NCI-H2029 treated with DMSO at 0.1 percent for 48 hours (cell line): ENCODE results near the gene PTTG1IP2.

Experiments used
- DNase-seq: peaks from one replicate; lab custom pipeline; 2025; lab: John Stamatoyannopoulos, UW

The PTTG1IP2 gene

GRCh38 chr7:90483251-90483650, 13.8 kb downstream of the PTTG1IP2 start:
- no peak for DNase-seq

DNA sequence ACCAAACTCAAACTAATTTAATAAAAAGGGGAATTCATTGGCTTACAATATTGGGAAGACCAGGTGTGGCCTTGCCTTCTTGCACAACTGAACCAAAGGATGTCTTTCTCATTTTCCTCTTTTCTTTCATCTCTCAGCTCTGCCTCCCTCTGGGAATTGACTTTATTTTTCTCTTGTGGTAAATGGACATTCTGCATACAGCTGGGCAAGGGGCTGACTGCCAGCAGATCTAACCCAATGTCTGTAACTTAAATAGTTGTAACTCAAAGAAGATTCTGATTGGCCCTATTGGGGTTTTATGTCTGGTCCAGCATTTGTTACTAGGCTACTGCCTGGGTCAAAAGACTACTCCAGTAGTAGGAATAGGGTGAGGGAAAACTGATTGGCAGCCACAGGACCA, 15.3 kb downstream of the PTTG1IP2 start:
- DNase-seq, result no peak

DNA sequence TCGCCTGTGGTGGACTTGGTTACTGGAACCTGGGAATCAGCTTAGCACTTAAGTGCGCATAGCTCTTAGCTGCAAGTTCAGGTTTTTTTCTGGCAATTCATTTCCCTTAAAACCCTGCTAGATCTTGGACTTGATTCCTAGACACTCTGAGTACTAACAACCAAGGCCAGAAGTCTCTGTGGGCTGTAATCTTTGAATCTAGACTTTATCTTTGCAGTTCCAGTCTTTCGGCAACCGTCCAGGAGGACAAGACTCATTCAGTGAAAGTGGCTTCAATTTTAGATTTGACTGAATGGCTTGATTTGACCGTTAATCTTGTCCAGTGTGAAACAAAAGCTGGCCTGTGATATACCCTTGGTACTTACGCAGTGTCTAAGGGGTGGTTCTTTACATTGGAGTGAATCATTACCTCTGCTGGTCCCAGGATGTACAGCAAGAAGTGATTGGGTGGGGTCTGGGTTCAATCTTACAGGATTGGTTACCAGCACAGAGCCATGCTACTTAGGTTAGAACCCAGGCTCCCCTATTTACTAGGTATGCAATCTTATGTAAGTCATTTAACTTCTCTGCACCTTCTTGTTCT, 16.4 kb downstream of the PTTG1IP2 start:
- no peak for DNase-seq

GRCh38 chr7:90487808-90488207, 18.4 kb downstream of the PTTG1IP2 start:
- DNase-seq, result no peak

GRCh38 chr7:90488220-90488619, 18.8 kb downstream of the PTTG1IP2 start:
- no peak for DNase-seq

DNA sequence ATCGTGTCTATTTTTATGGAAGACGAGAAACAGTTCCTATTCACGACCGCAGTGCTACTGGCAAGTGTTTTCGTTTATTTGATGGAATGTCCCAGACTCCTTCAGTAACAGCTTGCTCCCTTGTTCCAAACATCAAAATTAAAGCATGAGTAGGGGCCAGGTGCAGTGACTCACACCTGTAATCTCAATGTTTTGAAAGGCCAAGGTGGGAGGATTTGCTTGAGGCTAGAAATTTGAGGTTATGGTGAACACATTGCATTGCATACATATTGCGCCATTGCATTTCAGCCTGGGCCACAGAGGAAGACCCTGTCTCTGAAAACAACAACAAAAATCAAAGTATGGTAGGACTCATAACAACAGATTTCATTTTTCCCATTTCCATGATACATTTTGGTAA, 22.8 kb downstream of the PTTG1IP2 start:
- no peak for DNase-seq

DNA sequence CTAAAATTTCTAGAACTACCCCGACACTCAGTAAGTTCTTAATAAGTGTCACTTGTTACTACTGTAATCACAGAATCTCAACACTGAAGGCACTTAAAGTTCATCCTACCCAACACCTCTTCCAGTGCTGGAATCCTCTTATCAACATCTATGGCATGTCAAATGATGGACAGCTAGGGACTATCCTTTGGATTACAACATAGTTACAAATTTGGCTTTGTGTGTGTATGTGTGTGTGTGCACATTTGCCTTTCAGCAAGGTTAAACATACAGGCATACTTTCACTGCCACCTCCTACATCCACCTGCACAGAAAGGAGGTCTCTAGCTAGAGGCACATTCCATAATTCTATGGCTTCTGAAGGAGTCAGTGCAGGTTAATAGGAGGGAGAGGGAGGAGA, 25.8 kb downstream of the PTTG1IP2 start:
- DNase-seq, result no peak

- DNase-seq, result no peak
Measured at GRCh38 chr7:90502539-90502938, 33.1 kb downstream of the PTTG1IP2 start.

GRCh38 chr7:90503367-90503766, 33.9 kb downstream of the PTTG1IP2 start:
- no peak for DNase-seq

- DNase-seq, result no peak
Measured at GRCh38 chr7:90507692-90508091, 38.3 kb downstream of the PTTG1IP2 start.

GRCh38 chr7:90511776-90512175, 42.3 kb downstream of the PTTG1IP2 start:
- no peak for DNase-seq

- no peak for DNase-seq
Measured at GRCh38 chr7:90512821-90513254, 43.4 kb downstream of the PTTG1IP2 start.

DNA sequence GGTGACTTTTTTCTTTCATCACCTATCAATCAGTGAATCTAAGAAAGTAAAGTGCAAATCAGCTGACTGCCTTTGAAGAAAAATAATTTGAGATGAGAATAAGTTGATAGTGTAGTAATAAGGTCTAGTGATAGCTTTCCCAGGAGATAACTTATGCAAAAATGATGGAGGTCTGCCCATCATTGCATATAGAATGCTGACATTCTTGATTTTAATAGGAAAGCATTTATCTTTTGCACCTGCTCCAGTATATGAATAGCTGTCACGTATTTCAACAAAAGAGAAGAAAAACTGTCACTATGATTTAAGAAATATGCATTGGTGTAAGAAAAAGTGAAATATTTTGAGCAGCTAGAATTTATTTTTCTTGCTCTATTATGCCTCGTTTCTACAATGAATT, 46.8 kb downstream of the PTTG1IP2 start:
- DNase-seq, result no peak

DNA sequence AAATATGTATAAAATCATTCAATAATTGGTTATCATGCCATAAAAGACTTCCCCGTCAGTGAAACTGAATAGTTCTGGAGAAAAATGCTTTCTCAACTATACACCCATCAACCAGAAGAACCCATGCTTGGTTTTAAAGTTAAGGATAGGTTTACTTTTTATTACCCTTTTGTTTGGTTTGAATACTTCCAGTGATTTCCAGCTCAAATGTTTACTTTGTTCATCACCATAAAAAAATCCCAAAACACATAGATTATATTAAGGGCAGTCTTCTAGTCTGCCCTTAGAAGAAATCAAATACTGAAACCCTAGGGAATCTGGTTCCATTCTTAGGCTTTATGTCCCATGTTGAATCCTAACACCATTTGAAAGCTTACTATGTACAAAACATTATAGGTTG, 49.2 kb downstream of the PTTG1IP2 start:
- DNase-seq, result no peak

DNA sequence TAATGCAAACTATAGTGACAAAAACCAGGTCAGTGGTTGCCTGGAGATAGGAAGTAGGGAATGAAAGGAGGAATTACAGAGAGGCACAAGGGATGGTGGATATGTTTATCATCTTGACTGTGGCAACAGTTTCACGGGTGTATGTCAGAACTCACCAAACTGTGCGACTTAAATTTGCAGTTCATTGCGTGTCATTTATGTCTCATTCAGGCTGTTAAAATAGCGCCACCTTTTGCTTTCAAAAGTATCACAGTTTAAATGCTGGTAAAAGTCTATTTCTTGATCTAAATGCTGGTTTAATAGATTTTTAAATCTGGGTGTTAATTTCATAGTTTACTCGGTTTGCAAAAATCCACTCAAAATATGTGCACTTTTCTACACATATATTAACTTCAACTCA, 51.0 kb downstream of the PTTG1IP2 start:
- DNase-seq, result no peak

- DNase-seq, result no peak
Measured at GRCh38 chr7:90530263-90530662, 60.8 kb downstream of the PTTG1IP2 start.

DNA sequence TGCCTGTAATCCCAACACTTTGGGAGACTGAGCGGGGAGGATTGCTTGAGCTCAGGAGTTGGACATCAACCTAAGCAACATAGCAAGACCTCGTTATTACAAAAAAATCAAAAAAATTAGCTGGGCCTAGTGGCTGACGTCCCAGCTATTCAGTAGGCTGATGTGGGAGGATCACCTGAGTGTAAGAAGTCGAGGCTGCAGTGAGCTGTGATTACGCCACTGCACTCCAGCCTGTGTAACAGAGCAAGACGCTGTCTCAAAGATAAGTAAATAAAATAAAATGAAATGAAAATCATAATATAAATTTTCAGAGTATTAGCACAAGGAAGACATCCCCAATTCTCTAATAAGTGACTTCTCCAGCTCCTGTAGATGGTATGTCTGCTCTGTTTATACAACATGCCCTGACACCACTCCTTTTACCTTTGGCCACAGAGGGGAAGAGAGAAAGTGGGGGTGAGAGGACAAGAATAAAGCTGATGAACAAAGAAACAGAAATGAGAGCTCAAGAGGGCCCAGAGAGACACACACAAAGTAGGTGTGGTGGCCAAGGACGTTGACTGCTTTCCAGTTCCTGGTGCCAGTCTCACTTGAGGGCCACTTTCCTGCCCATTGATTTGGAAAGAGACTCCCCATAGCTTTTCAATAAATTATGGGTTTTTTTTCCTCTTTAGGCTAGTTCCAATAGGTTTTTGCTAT, 62.9 kb downstream of the PTTG1IP2 start:
- DNase-seq, result no peak

- DNase-seq, result no peak
Measured at GRCh38 chr7:90536449-90536848, 67.0 kb downstream of the PTTG1IP2 start.

DNA sequence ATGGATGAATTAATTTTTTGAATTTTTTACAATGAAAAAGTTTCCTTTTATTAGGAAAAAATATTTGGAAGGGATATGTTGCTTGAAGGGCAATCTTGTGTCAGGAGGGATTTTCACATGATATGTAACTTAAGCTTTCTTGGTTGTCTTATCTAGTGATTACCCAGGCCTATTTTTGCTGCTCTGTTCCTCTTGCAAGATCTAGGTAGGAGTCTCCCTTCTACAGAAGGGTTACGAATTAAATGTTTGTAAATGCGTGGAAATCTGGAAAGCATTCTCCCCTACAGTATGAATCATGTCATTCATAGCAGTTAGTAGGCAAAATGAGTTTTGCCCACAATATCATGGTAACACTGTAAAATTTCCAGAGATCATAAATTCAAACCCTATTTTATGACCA, 69.0 kb downstream of the PTTG1IP2 start:
- no peak for DNase-seq

DNA sequence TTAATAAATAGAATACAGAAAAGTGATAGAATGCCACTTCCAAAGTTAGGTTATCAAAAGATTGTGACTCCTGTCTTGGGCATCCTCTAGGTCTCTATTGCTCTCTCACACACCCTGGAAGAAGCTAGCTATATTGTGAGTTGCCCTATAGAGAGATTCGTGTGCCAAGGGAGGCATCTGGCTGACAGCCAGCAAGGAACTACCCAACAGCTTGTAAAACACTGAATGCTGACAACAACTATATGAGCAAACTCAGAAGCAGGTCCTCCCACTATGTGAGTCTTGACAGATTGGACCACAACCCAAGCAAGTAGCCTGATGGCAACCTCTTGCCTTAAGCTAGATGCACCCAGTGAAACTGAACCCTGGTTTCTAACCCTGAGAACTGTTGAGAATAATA, 71.0 kb downstream of the PTTG1IP2 start:
- DNase-seq, result no peak

DNA sequence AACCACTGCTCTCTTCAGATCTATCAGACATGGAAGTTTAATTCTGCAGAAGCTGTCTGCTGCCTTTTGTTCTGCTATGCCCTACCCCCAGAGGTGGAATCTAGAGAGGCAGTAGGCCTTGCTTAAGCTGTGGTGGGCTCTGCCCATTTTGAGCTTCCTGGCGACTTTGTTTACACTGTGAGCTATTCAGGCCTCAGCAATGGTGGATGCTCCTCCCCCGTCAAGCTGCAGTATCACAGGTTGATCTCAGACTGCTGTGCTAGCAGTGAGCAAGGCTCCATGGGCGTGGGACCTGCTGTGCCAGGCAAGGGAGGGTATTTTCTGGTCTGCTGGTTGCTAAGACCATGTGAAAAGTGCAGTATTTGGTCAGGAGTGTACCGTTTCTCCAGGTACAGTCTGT, 81.6 kb downstream of the PTTG1IP2 start:
- no peak for DNase-seq

DNA sequence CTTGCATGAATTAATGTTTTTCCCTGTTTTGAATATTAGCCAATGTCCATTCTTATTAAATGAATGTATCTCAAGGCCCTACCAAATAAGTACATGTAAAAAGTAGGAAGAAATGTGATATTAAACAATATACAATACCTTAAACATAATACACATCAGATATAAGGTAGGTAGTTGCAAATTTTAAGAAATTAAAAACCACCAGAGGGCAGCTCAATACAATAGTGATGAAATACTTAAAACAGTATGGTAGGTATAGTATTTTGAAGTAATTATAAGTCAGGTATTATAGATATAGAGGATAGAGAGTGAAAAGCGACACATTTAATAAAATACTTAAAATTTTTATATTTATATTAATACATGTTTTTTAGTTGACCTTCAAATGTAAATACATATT, 83.1 kb downstream of the PTTG1IP2 start:
- DNase-seq, result no peak

- no peak for DNase-seq
Measured at GRCh38 chr7:90560730-90561129, 91.3 kb downstream of the PTTG1IP2 start.
